Measurements from ENCODE around the gene PRDM2. TPM values are rescaled to one million over a fixed set of nuclear protein-coding genes. Genes with fewer than 3 reads are reported as not detected.

PRDM2 gene
- total and polyA plus RNA-seq, 2 of the 13 experiments (the other 11 are each of a cell fraction or from before 2014, with no cell fraction given): 4.0 to 6.5 TPM

DNA sequence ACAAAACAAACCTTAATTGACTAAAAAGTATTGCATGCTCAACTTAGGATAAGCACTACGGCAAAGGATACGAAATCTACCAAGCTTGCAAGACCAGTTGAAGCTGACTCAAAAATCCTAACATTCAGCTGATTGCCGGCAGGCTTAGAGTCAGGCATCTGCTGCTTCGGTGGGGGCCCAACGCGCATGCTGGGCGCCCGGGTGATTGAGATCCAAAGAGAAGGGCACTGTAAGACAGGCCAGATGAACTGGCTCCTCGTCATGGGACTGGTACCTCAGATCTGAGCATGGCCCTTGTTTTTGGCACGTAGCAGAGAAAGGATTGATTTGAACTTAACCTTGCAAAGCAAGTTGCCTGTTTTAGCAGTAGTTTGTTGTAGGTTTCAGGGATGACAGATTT is 86.6 kb downstream of the PRDM2 start:
- in situ Hi-C loops (cut with HindIII; ENCODE audit: extremely low pct_ligation_motif_present, low pct_unique_long_range_greater_than_20kb): no loop called here
- no peak for ATAC-seq
- BruUV-seq (replicated peaks): no TSS peak
- no peaks in the 10 kb centered on the region for H3K27me3 ChIP-seq (ENCODE audit: control insufficient read depth in 1 of 2, insufficient read depth in 2 of 2, low read length in 2 of 2)
- H3K36me3 ChIP-seq (replicated peaks in 1 of 2; ENCODE audit: control insufficient read depth in 1 of 2, insufficient read depth in 2 of 2, low read length in 2 of 2): peaks cover 8 to 18% of the 10 kb centered on the region in 2 experiments; a peak in 3 of 5 replicates
- H3K79me2 ChIP-seq (ENCODE audit: insufficient read depth, low read length): no peaks in the 10 kb centered on the region
- CTCF ChIA-PET (ENCODE audit: low intra/inter-chr PET ratio, low total read pairs): no interaction called here
- TF ChIP-seq ZNF781 (CRISPR knock-in tag; IDR thresholded peaks at IDR 0.05; ENCODE audit: borderline replicate concordance, not compliant biosample characterization): no peak
- no peak for TF ChIP-seq ZNF335 (CRISPR knock-in tag; IDR thresholded peaks at IDR 0.05)
- TF ChIP-seq ZNF136 (CRISPR knock-in tag; IDR thresholded peaks at IDR 0.05; ENCODE audit: low read depth): no peak
- TF ChIP-seq NFATC3 (CRISPR knock-in tag; IDR thresholded peaks at IDR 0.05): no peak
- no peak for TF ChIP-seq BCL6 (CRISPR knock-in tag; IDR thresholded peaks at IDR 0.05)
- no peak for TF ChIP-seq SP1 (IDR thresholded peaks at IDR 0.05)
- TF ChIP-seq SP1 (CRISPR knock-in tag; IDR thresholded peaks at IDR 0.05): no peak
- no peak for TF ChIP-seq HMGXB3 (CRISPR knock-in tag; IDR thresholded peaks at IDR 0.05; ENCODE audit: borderline replicate concordance)
- no peak for TF ChIP-seq REXO4 (CRISPR knock-in tag; IDR thresholded peaks at IDR 0.05; ENCODE audit: borderline replicate concordance)
- TF ChIP-seq ZNF644 (CRISPR knock-in tag; IDR thresholded peaks at IDR 0.05; ENCODE audit: low read depth): no peak
- no peak for TF ChIP-seq ELF4 (CRISPR knock-in tag; IDR thresholded peaks at IDR 0.05; ENCODE audit: borderline replicate concordance)
- TF ChIP-seq ZBTB20 (CRISPR knock-in tag; IDR thresholded peaks at IDR 0.05; ENCODE audit: borderline replicate concordance, low read depth): no peak
- TF ChIP-seq CREM (IDR thresholded peaks at IDR 0.05): no peak
- TF ChIP-seq CREM (CRISPR knock-in tag; IDR thresholded peaks at IDR 0.05): no peak
- TF ChIP-seq, protein P1, sequence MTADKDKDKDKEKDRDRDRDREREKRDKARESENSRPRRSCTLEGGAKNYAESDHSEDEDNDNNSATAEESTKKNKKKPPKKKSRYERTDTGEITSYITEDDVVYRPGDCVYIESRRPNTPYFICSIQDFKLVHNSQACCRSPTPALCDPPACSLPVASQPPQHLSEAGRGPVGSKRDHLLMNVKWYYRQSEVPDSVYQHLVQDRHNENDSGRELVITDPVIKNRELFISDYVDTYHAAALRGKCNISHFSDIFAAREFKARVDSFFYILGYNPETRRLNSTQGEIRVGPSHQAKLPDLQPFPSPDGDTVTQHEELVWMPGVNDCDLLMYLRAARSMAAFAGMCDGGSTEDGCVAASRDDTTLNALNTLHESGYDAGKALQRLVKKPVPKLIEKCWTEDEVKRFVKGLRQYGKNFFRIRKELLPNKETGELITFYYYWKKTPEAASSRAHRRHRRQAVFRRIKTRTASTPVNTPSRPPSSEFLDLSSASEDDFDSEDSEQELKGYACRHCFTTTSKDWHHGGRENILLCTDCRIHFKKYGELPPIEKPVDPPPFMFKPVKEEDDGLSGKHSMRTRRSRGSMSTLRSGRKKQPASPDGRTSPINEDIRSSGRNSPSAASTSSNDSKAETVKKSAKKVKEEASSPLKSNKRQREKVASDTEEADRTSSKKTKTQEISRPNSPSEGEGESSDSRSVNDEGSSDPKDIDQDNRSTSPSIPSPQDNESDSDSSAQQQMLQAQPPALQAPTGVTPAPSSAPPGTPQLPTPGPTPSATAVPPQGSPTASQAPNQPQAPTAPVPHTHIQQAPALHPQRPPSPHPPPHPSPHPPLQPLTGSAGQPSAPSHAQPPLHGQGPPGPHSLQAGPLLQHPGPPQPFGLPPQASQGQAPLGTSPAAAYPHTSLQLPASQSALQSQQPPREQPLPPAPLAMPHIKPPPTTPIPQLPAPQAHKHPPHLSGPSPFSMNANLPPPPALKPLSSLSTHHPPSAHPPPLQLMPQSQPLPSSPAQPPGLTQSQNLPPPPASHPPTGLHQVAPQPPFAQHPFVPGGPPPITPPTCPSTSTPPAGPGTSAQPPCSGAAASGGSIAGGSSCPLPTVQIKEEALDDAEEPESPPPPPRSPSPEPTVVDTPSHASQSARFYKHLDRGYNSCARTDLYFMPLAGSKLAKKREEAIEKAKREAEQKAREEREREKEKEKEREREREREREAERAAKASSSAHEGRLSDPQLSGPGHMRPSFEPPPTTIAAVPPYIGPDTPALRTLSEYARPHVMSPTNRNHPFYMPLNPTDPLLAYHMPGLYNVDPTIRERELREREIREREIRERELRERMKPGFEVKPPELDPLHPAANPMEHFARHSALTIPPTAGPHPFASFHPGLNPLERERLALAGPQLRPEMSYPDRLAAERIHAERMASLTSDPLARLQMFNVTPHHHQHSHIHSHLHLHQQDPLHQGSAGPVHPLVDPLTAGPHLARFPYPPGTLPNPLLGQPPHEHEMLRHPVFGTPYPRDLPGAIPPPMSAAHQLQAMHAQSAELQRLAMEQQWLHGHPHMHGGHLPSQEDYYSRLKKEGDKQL (CRISPR knock-in tag; IDR thresholded peaks at IDR 0.05; ENCODE audit: low read depth): no peak
- TF ChIP-seq CENPT (CRISPR knock-in tag; IDR thresholded peaks at IDR 0.05; ENCODE audit: low read depth): no peak
- no peak for TF ChIP-seq ZNF3 (CRISPR knock-in tag; IDR thresholded peaks at IDR 0.05)
- no peak for TF ChIP-seq ZNF180 (CRISPR knock-in tag; IDR thresholded peaks at IDR 0.05; ENCODE audit: borderline replicate concordance, low read depth)
- intact Hi-C loops (cut with micrococcal nuclease; ENCODE audit: unreplicated experiment): no loop called here
- H3K4me1 ChIP-seq (ENCODE audit: insufficient read depth, low read length): no peaks in the 10 kb centered on the region
- POLR2A ChIA-PET: no interaction called here
- no peak overlapping the region for H3K27ac ChIP-seq (ENCODE audit: extremely low read length, insufficient read depth, low read length)
- H3K4me2 ChIP-seq (ENCODE audit: low read depth, low read length): no peak overlapping the region
- no peak for FAIRE-seq
- H4K20me1 ChIP-seq (ENCODE audit: insufficient read depth, low read length): no peaks in the 10 kb centered on the region
- no peak overlapping the region for H3K4me3 ChIP-seq (replicated peaks in 1 of 3; ENCODE audit: insufficient read depth in 1 of 3, low read depth in 2 of 3, low read length in 3 of 3)
- no peak overlapping the region for H3K9ac ChIP-seq (ENCODE audit: insufficient read depth, low read depth, low read length)
- WGBS (ENCODE audit: low lambda C conversion rate): 98% methylated on average over 10 of the region's 10 CpGs
- no peaks in the 10 kb centered on the region for H3K9me3 ChIP-seq (ENCODE audit: low read length)
- no peak overlapping the region for H2AFZ ChIP-seq (ENCODE audit: low read length)
- DNase-seq (ENCODE audit: low spot score): no peak

Data from HepG2 (cell line).